Testis (tissue), 2 donors: Measurements from ENCODE around the gene PSMA7.

Experiments used
- POLR2A ChIP-seq: fragments of 450-650 bp; IDR thresholded peaks from one replicate; pipeline ENCODE4 v1.6.1; 2017; ENCODE audit warnings: antibody characterized with exemption, mild to moderate bottlenecking, moderate library complexity
- TF ChIP-seq, protein P1 (sequence below), 3 experiments: fragments of 450-650 bp in 2 of 3; fragments of 200-600 bp in 1 of 3; sonication (generic) in 1 of 3; IDR thresholded peaks; one replicate each; pipeline ENCODE4 v1.5.1; 2016 to 2019; ENCODE audit warnings: antibody characterized with exemption in 3 of 3, mild to moderate bottlenecking in 2 of 3, moderate library complexity in 1 of 3

DNA sequence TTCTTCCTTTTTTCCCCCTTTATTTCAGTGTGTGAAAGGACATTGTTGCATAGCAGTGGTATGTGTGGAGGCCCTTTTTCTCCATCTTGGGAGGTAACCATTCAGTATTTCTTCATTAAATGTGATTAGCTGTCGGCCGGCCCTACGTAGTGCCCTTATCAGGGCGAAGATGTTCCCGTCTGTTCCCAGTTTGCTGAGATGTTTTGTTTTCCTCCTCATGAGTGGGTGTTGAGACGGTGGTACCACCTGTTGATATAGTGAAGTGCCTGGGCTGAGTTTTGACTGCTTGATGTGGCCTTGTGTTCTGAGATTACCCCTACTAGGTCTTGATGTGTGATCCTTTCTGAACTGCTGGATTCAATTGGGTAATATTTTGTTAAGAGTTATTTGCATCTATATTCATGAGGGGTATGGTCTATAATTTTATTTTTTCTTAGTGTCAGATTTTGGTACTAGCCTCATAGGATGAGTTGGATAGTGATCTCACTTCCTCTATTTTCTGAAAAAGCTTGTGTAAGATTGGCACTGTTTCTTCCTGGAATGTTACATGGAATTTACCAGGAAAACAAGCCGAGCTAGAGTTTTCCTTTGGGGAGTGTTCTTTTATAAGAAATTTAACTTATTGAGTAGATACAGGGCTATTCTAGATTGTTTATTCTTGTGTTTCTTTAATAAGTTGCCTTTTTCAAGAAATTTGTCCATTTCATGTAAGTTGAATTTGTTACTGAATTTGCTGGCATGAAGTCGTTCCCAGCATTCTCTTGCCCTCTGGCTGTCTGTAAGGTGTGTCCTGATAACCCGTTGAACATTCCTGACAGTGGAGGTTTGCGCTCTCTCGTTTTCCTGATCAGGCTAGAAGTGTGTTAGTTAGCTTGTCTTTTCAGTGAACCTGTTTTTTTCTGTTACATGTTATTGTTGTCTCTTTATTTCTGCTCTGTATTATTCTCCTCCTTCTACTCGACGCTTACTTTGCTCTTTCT lies 44.0 kb upstream of the PSMA7 start:
- TF ChIP-seq, protein P1, sequence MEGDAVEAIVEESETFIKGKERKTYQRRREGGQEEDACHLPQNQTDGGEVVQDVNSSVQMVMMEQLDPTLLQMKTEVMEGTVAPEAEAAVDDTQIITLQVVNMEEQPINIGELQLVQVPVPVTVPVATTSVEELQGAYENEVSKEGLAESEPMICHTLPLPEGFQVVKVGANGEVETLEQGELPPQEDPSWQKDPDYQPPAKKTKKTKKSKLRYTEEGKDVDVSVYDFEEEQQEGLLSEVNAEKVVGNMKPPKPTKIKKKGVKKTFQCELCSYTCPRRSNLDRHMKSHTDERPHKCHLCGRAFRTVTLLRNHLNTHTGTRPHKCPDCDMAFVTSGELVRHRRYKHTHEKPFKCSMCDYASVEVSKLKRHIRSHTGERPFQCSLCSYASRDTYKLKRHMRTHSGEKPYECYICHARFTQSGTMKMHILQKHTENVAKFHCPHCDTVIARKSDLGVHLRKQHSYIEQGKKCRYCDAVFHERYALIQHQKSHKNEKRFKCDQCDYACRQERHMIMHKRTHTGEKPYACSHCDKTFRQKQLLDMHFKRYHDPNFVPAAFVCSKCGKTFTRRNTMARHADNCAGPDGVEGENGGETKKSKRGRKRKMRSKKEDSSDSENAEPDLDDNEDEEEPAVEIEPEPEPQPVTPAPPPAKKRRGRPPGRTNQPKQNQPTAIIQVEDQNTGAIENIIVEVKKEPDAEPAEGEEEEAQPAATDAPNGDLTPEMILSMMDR (IDR thresholded peaks at IDR 0.05), result no peak
- no peak for TF ChIP-seq POLR2A
